Measurements from ENCODE around the gene DOCK1.
"Not testable (repeated sequence)": the region's sequence is repeated elsewhere in the genome, so short reads cannot be mapped to it uniquely, and the experiment has no call there.

DOCK1 gene

GRCh38 chr10:126904818-126905701, at the start of gene DOCK1:
TSS of gene DOCK1 (plus strand) at chr10:126905428. CDS start at chr10:126905518, 90 bp downstream.
- no peak for DNase-seq (ENCODE audit: low spot score)

GRCh38 chr10:126857178-126857806, 47.9 kb upstream of the DOCK1 start:
- DNase-seq (ENCODE audit: low spot score) = no peak

GRCh38 chr10:126867567-126868365, 37.5 kb upstream of the DOCK1 start:
- no peak for DNase-seq (ENCODE audit: low spot score)

GRCh38 chr10:126868371-126868770, 36.9 kb upstream of the DOCK1 start:
- DNase-seq (ENCODE audit: low spot score) = no peak

GRCh38 chr10:126872135-126872534, 33.1 kb upstream of the DOCK1 start:
- no peak for DNase-seq (ENCODE audit: low spot score)

- DNase-seq (ENCODE audit: low spot score) = no peak
Observed at GRCh38 chr10:126872768-126873167, 32.5 kb upstream of the DOCK1 start.

GRCh38 chr10:126876456-126876855, 28.8 kb upstream of the DOCK1 start:
- DNase-seq (ENCODE audit: low spot score) = no peak

GRCh38 chr10:126877390-126877789, 27.8 kb upstream of the DOCK1 start:
- DNase-seq (ENCODE audit: low spot score) = no peak

- no peak for DNase-seq (ENCODE audit: low spot score)
Observed at GRCh38 chr10:126878594-126878993, 26.6 kb upstream of the DOCK1 start.

GRCh38 chr10:126880926-126881325, 24.3 kb upstream of the DOCK1 start:
- no peak for DNase-seq (ENCODE audit: low spot score)

GRCh38 chr10:126882055-126882454, 23.2 kb upstream of the DOCK1 start:
- DNase-seq (ENCODE audit: low spot score) = not testable (repeated sequence)

GRCh38 chr10:126888436-126888835, 16.8 kb upstream of the DOCK1 start:
- DNase-seq (ENCODE audit: low spot score) = not testable (repeated sequence)

GRCh38 chr10:126889421-126889820, 15.8 kb upstream of the DOCK1 start:
- DNase-seq (ENCODE audit: low spot score) = no peak

GRCh38 chr10:126890797-126891196, 14.4 kb upstream of the DOCK1 start:
- not testable (repeated sequence) for DNase-seq (ENCODE audit: low spot score)

- no peak for DNase-seq (ENCODE audit: low spot score)
Observed at GRCh38 chr10:126892226-126893175, 12.7 kb upstream of the DOCK1 start.

- DNase-seq (ENCODE audit: low spot score) = no peak
Observed at GRCh38 chr10:126893206-126893605, 12.0 kb upstream of the DOCK1 start.

- no peak for DNase-seq (ENCODE audit: low spot score)
Observed at GRCh38 chr10:126893841-126894240, 11.4 kb upstream of the DOCK1 start.

- DNase-seq (ENCODE audit: low spot score) = no peak
Observed at GRCh38 chr10:126895214-126895781, 9.9 kb upstream of the DOCK1 start.

GRCh38 chr10:126898460-126898859, 6.8 kb upstream of the DOCK1 start:
- DNase-seq (ENCODE audit: low spot score) = no peak

- not testable (repeated sequence) for DNase-seq (ENCODE audit: low spot score)
Observed at GRCh38 chr10:126899529-126899928, 5.7 kb upstream of the DOCK1 start.

- no peak for DNase-seq (ENCODE audit: low spot score)
Observed at GRCh38 chr10:126902157-126902556, 3.1 kb upstream of the DOCK1 start.
